Lower lobe of right lung (tissue), 2 donors: Measurements from ENCODE around the gene SHISAL2B. TPM values are rescaled to one million over a fixed set of nuclear protein-coding genes. Genes with fewer than 3 reads are reported as not detected.

ENCODE experiments used
- ATAC-seq, 2 donors: fragments of 200-7000 bp; cut with Tn5 transposase; one replicate each; pipeline ENCODE4 v1.9.1; 2020 to 2022; ENCODE audit warnings: mild to moderate bottlenecking in 2 of 2, moderate library complexity in 2 of 2
- DNase-seq: peaks from one replicate; pipeline ENCODE4 v3.0.0-alpha.2; 2020
- H3K27ac ChIP-seq: fragments of 200-600 bp; one replicate; pipeline ENCODE4 v1.8.0; 2022
- H3K27me3 ChIP-seq: fragments of 200-600 bp; one replicate; pipeline ENCODE4 v1.8.0; 2022; ENCODE audit warnings: low read depth
- H3K36me3 ChIP-seq: fragments of 200-600 bp; one replicate; pipeline ENCODE4 v1.8.0; 2022; ENCODE audit warnings: mild to moderate bottlenecking
- H3K4me1 ChIP-seq: fragments of 200-600 bp; one replicate; pipeline ENCODE4 v1.8.0; 2022
- H3K4me3 ChIP-seq: fragments of 200-600 bp; one replicate; pipeline ENCODE4 v1.8.0; 2022; ENCODE audit warnings: mild to moderate bottlenecking
- H3K9me3 ChIP-seq: fragments of 200-600 bp; one replicate; pipeline ENCODE4 v1.8.0; 2022
- intact Hi-C: fragments of 100-400 bp; cut with DNase I; formaldehyde crosslinking; loops from one replicate; pipeline ENCODE4 v1.11.0; 2022
- total RNA-seq: library from RNA; stranded (reverse); fragmentation: NEBNext Ultra II Directional; extraction: Animal tissue kit (Norgen Biotek cat#: 25700); gene quantifications from one replicate; pipeline ENCODE4 v1.2.1, GENCODE V29; 2021
- TF ChIP-seq, protein P1 (sequence below): fragments of 200-600 bp; IDR thresholded peaks from one replicate; pipeline ENCODE4 v1.8.0; 2022; ENCODE audit warnings: antibody characterized with exemption, mild to moderate bottlenecking
- donor health status: DM: no; HTN: yes; CAD: no; lungs with severe emphysema.

SHISAL2B gene
- total RNA-seq, 1 donor from 2014 or later, result not detected

DNA sequence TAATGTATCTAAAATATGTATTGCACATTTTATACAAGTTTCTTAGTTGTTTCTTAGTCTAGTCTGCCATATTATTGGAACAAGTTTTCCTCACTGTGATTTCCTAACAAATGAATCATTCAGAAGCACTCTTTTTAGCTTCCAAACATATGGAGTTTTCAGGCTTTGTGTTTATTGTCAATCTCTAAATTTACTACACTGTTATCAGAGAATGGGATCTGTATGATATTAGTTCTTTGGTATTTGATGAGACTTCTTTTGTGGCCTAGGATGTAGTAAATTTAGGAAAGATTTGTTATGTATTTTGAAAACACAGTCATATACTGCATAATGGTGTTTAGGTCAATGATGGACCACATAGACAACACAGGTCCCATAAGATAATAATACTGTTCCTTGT is 52.5 kb downstream of the SHISAL2B start:
- intact Hi-C loops, result no loop called here
- TF ChIP-seq, protein P1, sequence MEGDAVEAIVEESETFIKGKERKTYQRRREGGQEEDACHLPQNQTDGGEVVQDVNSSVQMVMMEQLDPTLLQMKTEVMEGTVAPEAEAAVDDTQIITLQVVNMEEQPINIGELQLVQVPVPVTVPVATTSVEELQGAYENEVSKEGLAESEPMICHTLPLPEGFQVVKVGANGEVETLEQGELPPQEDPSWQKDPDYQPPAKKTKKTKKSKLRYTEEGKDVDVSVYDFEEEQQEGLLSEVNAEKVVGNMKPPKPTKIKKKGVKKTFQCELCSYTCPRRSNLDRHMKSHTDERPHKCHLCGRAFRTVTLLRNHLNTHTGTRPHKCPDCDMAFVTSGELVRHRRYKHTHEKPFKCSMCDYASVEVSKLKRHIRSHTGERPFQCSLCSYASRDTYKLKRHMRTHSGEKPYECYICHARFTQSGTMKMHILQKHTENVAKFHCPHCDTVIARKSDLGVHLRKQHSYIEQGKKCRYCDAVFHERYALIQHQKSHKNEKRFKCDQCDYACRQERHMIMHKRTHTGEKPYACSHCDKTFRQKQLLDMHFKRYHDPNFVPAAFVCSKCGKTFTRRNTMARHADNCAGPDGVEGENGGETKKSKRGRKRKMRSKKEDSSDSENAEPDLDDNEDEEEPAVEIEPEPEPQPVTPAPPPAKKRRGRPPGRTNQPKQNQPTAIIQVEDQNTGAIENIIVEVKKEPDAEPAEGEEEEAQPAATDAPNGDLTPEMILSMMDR, result no peak

DNA sequence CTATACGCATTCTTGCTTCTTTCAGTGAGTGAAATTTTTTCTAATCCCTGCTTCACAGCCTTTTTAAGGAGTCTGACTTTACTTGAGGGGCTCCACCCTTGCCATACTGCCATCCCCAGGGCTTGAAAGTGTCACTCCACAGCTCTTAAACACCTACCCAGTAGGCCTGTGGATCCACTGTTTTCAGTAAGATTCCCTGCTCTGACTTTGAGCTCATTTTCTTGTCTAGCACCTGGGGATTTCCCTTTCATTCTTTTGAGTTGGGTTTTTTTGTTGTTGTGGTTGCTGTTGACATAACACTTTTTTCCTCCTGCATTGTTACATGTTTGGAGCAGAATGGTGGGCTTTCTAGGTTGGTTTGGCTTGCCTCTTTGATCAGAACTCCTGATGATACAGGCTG is 54.6 kb downstream of the SHISAL2B start:
- H3K4me3 ChIP-seq, result no peak overlapping the region
- intact Hi-C loops, result no loop called here
- no peaks in the 10 kb centered on the region for H3K27me3 ChIP-seq
- peaks cover 12% of the 10 kb centered on the region for H3K36me3 ChIP-seq
- no peaks in the 10 kb centered on the region for H3K4me1 ChIP-seq
- no peak for DNase-seq
- no peak for ATAC-seq
- no peaks in the 10 kb centered on the region for H3K9me3 ChIP-seq
- TF ChIP-seq, protein P1, result no peak
- H3K27ac ChIP-seq, result no peak overlapping the region

More for the DNA sequence above, 52.5 kb downstream of the SHISAL2B start:
- ATAC-seq (no peak), DNase-seq (no peak)
- Histone ChIP-seq H3K4me1 (no peaks in the 10 kb centered on the region), H3K9me3 (no peaks in the 10 kb centered on the region), H3K36me3 (peaks cover 33% of the 10 kb centered on the region), H3K27me3 (no peaks in the 10 kb centered on the region), H3K4me3 (no peak overlapping the region), H3K27ac (no peak overlapping the region)

DNA sequence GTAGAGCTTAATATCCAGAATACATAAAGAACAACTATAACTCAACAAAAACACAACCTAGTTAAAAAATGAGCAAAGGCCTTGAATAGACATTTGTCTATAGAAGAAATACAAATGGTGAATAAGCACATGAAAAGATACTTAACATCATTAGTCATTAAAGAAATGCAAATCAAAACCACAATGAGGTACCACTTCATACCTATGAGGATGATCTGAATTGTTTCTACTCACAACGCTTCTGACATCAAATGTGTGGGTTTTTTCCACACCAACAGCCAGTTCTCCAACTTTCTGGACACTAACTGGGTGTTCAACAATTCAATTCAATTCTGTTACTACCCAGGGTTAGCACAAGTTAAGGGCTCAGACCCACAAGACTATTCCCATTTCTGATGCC is 56.1 kb downstream of the SHISAL2B start:
- Histone ChIP-seq H3K4me1 (no peaks in the 10 kb centered on the region), H3K27ac (no peak overlapping the region), H3K9me3 (no peaks in the 10 kb centered on the region), H3K4me3 (no peak overlapping the region), H3K27me3 (no peaks in the 10 kb centered on the region), H3K36me3 (no peaks in the 10 kb centered on the region)
- DNase-seq (no peak), ATAC-seq (no peak)
- intact Hi-C loops, result no loop called here
- TF ChIP-seq, protein P1, result no peak

DNA sequence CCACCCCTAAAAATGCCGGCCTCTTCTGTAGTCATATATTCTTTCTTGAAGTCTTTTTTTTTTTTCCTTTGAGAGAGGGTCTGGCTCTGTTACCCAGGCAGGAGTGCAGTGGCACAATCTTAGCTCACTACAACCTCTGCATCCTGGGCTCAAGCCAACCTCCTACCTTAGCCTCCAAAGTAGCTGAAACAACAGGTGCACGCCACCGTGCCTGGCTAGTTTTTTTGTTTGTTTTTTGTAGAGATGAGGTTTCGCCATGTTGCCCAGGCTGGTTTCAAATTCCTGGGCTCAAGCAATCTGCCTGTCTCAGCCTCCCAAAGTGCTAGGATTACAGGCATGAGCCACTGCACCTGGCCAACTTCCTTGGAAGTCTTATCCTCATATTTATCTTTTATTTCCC is 59.1 kb downstream of the SHISAL2B start:
- peaks cover 15% of the 10 kb centered on the region for H3K36me3 ChIP-seq
- intact Hi-C loops, result no loop called here
- H3K4me1 ChIP-seq, result no peaks in the 10 kb centered on the region
- DNase-seq, result no peak
- no peaks in the 10 kb centered on the region for H3K9me3 ChIP-seq
- H3K27ac ChIP-seq, result no peak overlapping the region
- no peaks in the 10 kb centered on the region for H3K27me3 ChIP-seq
- no peak overlapping the region for H3K4me3 ChIP-seq
- ATAC-seq, result no peak
- TF ChIP-seq, protein P1, result no peak

DNA sequence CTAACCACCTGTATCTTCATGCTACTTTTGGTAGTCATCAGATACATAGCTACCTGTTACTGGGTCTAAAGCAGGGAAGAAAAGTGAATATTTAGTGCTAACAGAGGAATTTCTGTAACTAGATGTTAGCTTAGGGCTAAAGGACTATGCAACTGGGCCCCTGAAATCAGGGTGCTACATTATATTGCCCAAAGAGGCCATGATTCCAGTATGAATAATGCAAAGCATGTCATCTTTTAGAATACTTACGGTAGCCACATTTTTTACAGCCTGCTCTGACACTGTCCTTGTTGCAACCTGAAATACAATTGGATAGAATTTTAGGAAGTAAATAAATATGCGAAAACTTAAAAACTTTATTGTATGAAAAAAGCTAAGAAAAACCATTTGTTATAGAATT is 63.8 kb downstream of the SHISAL2B start:
- Histone ChIP-seq H3K9me3 (no peaks in the 10 kb centered on the region), H3K4me3 (no peak overlapping the region), H3K36me3 (peaks cover 18% of the 10 kb centered on the region), H3K27me3 (no peaks in the 10 kb centered on the region), H3K27ac (no peak overlapping the region), H3K4me1 (peaks cover 6% of the 10 kb centered on the region)
- TF ChIP-seq, protein P1, result no peak
- no peak for ATAC-seq
- DNase-seq, result no peak
- intact Hi-C loops, result no loop called here

DNA sequence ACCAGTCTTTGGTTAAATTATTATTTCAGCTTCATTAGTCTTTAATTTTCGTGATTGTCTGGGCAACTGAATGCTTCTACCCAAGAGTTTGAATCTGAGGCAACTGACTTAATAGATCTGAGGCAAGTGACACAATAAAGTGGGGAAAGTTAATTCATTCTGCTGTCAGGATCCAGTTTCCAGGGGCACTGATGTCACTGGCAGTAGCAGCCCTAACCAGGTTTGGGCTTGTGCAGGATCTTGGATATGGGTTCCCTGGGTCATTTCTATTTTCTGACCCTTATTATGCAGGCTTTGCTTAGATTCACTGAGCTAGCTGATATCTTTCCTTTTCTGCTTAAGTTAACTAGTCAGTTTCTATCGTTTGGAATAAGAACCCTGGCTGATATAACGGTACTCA is 68.6 kb downstream of the SHISAL2B start:
- TF ChIP-seq, protein P1, result no peak
- Histone ChIP-seq H3K27me3 (no peaks in the 10 kb centered on the region), H3K27ac (no peak overlapping the region), H3K36me3 (peaks cover 21% of the 10 kb centered on the region), H3K4me3 (no peak overlapping the region), H3K9me3 (no peaks in the 10 kb centered on the region), H3K4me1 (peaks cover 14% of the 10 kb centered on the region)
- no peak for ATAC-seq
- intact Hi-C loops, result no loop called here
- no peak for DNase-seq
